Kasumi-1 (cell line): ENCODE measurements around the gene PSME3IP1.
A peak's percentile ranks its signal among the peaks of the same experiment; 100 is the strongest.

Source experiments
- DNase-seq, 2 experiments: peaks; one replicate each; lab custom pipeline; 2025; lab: John Stamatoyannopoulos, UW

PSME3IP1 gene

GRCh38 chr16:57144027-57144426 lies 41.8 kb downstream of the PSME3IP1 start:
- no peak for DNase-seq

GRCh38 chr16:57143149-57143921 lies 42.5 kb downstream of the PSME3IP1 start:
- no peak for DNase-seq

GRCh38 chr16:57141822-57142631 lies 43.8 kb downstream of the PSME3IP1 start:
- peak; percentile 76 to 89 for DNase-seq

- no peak for DNase-seq
Measured at GRCh38 chr16:57140931-57141668, 44.7 kb downstream of the PSME3IP1 start.

GRCh38 chr16:57138281-57138935 lies 47.4 kb downstream of the PSME3IP1 start:
- no peak for DNase-seq

GRCh38 chr16:57137566-57138273 lies 48.1 kb downstream of the PSME3IP1 start:
- DNase-seq: no peak

GRCh38 chr16:57137043-57137442 lies 48.8 kb downstream of the PSME3IP1 start:
- no peak for DNase-seq

- no peak for DNase-seq
Measured at GRCh38 chr16:57134982-57135381, 50.9 kb downstream of the PSME3IP1 start.

GRCh38 chr16:57133886-57134285 lies 52.0 kb downstream of the PSME3IP1 start:
- no peak for DNase-seq

- DNase-seq: no peak
Measured at GRCh38 chr16:57133031-57133430, 52.8 kb downstream of the PSME3IP1 start.

- DNase-seq: no peak
Measured at GRCh38 chr16:57132470-57132869, 53.4 kb downstream of the PSME3IP1 start.

- no peak for DNase-seq
Measured at GRCh38 chr16:57131351-57131970, 54.4 kb downstream of the PSME3IP1 start.

- no peak for DNase-seq
Measured at GRCh38 chr16:57130950-57131321, 54.9 kb downstream of the PSME3IP1 start.

- peak; percentile 62 to 65 for DNase-seq
Measured at GRCh38 chr16:57128771-57129389, 57.0 kb downstream of the PSME3IP1 start.

GRCh38 chr16:57127836-57128235 lies 58.0 kb downstream of the PSME3IP1 start:
- DNase-seq: no peak

GRCh38 chr16:57127037-57127763 lies 58.6 kb downstream of the PSME3IP1 start:
- no peak for DNase-seq

- no peak for DNase-seq
Measured at GRCh38 chr16:57126411-57126810, 59.4 kb downstream of the PSME3IP1 start.

GRCh38 chr16:57125969-57126368 lies 59.9 kb downstream of the PSME3IP1 start:
- DNase-seq: no peak

GRCh38 chr16:57125376-57125775 lies 60.5 kb downstream of the PSME3IP1 start:
- DNase-seq: no peak
